ENCODE measurements around the gene KISS1R. TPM values are rescaled to one million over a fixed set of nuclear protein-coding genes. Genes with fewer than 3 reads are reported as not detected.

Gene KISS1R
- total RNA-seq, 1 donor from 2014 or later: not detected

- Mint-ChIP-seq H3K27ac (ENCODE audit: unreplicated experiment) (no peak overlapping the region), H3K9me3 (ENCODE audit: unreplicated experiment) (no peaks in the 10 kb centered on the region), H3K27me3 (ENCODE audit: unreplicated experiment) (peaks cover 8% of the 10 kb centered on the region), H3K4me1 (ENCODE audit: unreplicated experiment) (peaks cover 5% of the 10 kb centered on the region), H3K36me3 (ENCODE audit: low read depth, unreplicated experiment) (peaks cover 22% of the 10 kb centered on the region), H3K4me3 (ENCODE audit: unreplicated experiment) (no peak overlapping the region)
- TF ChIP-seq CTCF (IDR thresholded peaks at IDR 0.05; ENCODE audit: unreplicated experiment): no peak
- no peak for DNase-seq (ENCODE audit: low spot score)
These were observed 27.0 kb downstream of the KISS1R start for GRCh38 chr19:944171-944567.

DNA sequence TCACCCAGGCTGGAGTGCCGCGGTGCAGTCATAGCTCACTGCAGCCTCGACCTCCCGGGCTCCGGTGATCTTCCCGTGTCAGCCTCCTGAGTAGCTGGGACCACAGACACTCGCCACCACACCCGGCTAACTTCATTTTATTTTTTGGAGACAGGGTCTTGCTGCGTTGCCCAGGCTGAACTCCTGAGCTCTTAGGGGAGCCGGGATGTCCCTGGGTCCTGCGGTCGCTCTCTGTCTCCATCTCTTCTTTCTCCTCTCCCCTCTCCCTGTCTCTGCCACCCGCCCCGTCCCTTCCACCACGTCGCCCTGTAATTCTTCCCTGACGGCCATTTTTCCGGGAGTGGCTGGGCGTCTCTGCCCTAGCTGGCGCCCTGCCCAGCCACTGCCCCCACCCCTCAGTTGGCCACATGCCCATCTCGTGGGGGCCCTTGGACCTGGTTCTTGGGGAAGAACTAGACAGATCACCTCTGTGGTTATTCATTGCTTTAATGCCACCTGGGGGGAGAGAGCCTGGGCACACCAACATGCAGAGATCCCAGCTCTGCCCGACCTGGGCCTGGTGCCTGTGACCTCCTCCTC lies 27.6 kb downstream of the KISS1R start:
- Mint-ChIP-seq H3K27ac (ENCODE audit: unreplicated experiment) (no peak overlapping the region), H3K4me1 (ENCODE audit: unreplicated experiment) (peaks cover 5% of the 10 kb centered on the region), H3K4me3 (ENCODE audit: unreplicated experiment) (no peak overlapping the region), H3K9me3 (ENCODE audit: unreplicated experiment) (no peaks in the 10 kb centered on the region), H3K36me3 (ENCODE audit: low read depth, unreplicated experiment) (peaks cover 22% of the 10 kb centered on the region), H3K27me3 (ENCODE audit: unreplicated experiment) (peaks cover 8% of the 10 kb centered on the region)
- no peak for TF ChIP-seq CTCF (IDR thresholded peaks at IDR 0.05; ENCODE audit: unreplicated experiment)
- DNase-seq (ENCODE audit: low spot score): no peak

DNA sequence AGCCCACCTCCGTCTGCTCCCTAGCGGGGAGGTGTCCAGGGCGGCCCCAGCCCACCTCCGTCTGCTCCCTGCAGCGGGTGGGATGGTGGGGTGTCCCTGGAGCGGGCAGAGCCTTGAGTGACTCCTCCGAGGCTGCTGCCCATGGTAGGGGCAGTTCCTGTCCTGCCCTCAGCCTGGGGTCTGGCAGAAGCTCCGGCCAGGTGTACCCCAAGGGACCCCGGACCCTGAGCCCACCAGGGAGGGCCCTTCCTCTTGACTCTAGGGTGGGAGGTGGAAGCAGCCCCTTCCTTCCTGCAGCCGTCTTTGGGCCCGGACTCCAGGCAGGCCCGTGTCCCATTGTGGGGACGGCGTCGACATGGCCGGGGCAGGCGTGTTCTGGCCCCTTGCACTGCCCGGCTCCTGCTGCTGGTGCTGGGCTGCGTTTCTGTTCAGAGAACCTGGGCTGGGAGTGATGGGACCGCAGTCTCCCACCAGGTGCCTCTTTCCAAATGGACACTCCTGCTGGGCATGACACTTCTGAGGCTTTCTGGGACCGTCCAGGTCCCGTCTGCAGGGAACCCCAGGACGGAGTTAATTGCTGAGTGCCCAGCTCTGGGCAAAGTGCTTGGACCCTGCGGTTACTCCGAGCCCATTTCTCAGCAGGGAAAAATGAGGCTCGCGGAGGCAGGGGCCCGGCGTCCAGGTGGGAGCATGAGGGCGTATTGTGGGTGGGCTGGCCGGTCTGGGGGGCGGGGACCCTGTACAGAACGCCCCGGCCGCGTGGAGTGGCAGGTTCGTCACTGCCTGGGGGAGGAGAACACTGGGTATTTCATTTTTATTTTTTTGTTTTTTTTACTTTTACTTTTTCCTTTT lies 28.5 kb downstream of the KISS1R start:
- no peak overlapping the region for H3K27ac Mint-ChIP-seq (ENCODE audit: unreplicated experiment)
- H3K4me3 Mint-ChIP-seq (ENCODE audit: unreplicated experiment): no peak overlapping the region
- H3K9me3 Mint-ChIP-seq (ENCODE audit: unreplicated experiment): no peaks in the 10 kb centered on the region

GRCh38 chr19:947090-947706 lies 30.1 kb downstream of the KISS1R start:
- no peak for TF ChIP-seq CTCF (IDR thresholded peaks at IDR 0.05; ENCODE audit: unreplicated experiment)
- no peak overlapping the region for H3K27ac Mint-ChIP-seq (ENCODE audit: unreplicated experiment)
- H3K9me3 Mint-ChIP-seq (ENCODE audit: unreplicated experiment): no peaks in the 10 kb centered on the region
- H3K4me3 Mint-ChIP-seq (ENCODE audit: unreplicated experiment): no peak overlapping the region
- DNase-seq (ENCODE audit: low spot score): no peak
- H3K36me3 Mint-ChIP-seq (ENCODE audit: low read depth, unreplicated experiment): peaks cover 10% of the 10 kb centered on the region
- peaks cover 4% of the 10 kb centered on the region for H3K27me3 Mint-ChIP-seq (ENCODE audit: unreplicated experiment)
- H3K4me1 Mint-ChIP-seq (ENCODE audit: unreplicated experiment): no peaks in the 10 kb centered on the region

More for the DNA sequence above, 28.5 kb downstream of the KISS1R start:
- peaks cover 16% of the 10 kb centered on the region for H3K36me3 Mint-ChIP-seq (ENCODE audit: low read depth, unreplicated experiment)
- no peak for DNase-seq (ENCODE audit: low spot score)
- no peaks in the 10 kb centered on the region for H3K4me1 Mint-ChIP-seq (ENCODE audit: unreplicated experiment)
- no peak for TF ChIP-seq CTCF (IDR thresholded peaks at IDR 0.05; ENCODE audit: unreplicated experiment)
- H3K27me3 Mint-ChIP-seq (ENCODE audit: unreplicated experiment): peaks cover 6% of the 10 kb centered on the region

All from endothelial cell (in vitro differentiated cells).